ENCODE data around the gene LMTK3.
"Not testable (repeated sequence)": the region's sequence is repeated elsewhere in the genome, so short reads cannot be mapped to it uniquely, and the experiment has no call there.

The LMTK3 gene

GRCh38 chr19:48538057-48538456 lies 26.4 kb upstream of the LMTK3 start:
- not testable (repeated sequence) for DNase-seq (ENCODE audit: low read depth in 2 of 2)

GRCh38 chr19:48537541-48537940 lies 25.9 kb upstream of the LMTK3 start:
- DNase-seq (ENCODE audit: low read depth in 2 of 2), result no peak

GRCh38 chr19:48533770-48534169 lies 22.1 kb upstream of the LMTK3 start:
- DNase-seq (ENCODE audit: low read depth in 2 of 2), result no peak

- DNase-seq (ENCODE audit: low read depth in 2 of 2), result no peak
Measured at GRCh38 chr19:48530770-48531169, 19.1 kb upstream of the LMTK3 start.

GRCh38 chr19:48530066-48530720 lies 18.6 kb upstream of the LMTK3 start:
- DNase-seq (ENCODE audit: low read depth in 2 of 2), result no peak

GRCh38 chr19:48529156-48529555 lies 17.5 kb upstream of the LMTK3 start:
- DNase-seq (ENCODE audit: low read depth in 2 of 2), result no peak

- no peak for DNase-seq (ENCODE audit: low read depth in 2 of 2)
Measured at GRCh38 chr19:48524732-48525131, 13.1 kb upstream of the LMTK3 start.

GRCh38 chr19:48524221-48524620 lies 12.6 kb upstream of the LMTK3 start:
- DNase-seq (ENCODE audit: low read depth in 2 of 2), result no peak

GRCh38 chr19:48520134-48520533 lies 8.5 kb upstream of the LMTK3 start:
- no peak for DNase-seq (ENCODE audit: low read depth in 2 of 2)

GRCh38 chr19:48519426-48519825 lies 7.8 kb upstream of the LMTK3 start:
- DNase-seq (ENCODE audit: low read depth in 2 of 2), result not testable (repeated sequence)

GRCh38 chr19:48518207-48518606 lies 6.6 kb upstream of the LMTK3 start:
- no peak for DNase-seq (ENCODE audit: low read depth in 2 of 2)

- DNase-seq (ENCODE audit: low read depth in 2 of 2), result no peak
Measured at GRCh38 chr19:48516536-48516935, 4.9 kb upstream of the LMTK3 start.

GRCh38 chr19:48514123-48514458 lies 2.5 kb upstream of the LMTK3 start:
- DNase-seq (ENCODE audit: low read depth in 2 of 2), result no peak

- peak in 1 of 2 donors; percentile 57 for DNase-seq (ENCODE audit: low read depth in 2 of 2)
Measured at GRCh38 chr19:48513289-48514122, 1.9 kb upstream of the LMTK3 start.

GRCh38 chr19:48512504-48513288 lies 1.1 kb upstream of the LMTK3 start:
- no peak for DNase-seq (ENCODE audit: low read depth in 2 of 2)

- no peak for DNase-seq (ENCODE audit: low read depth in 2 of 2)
Measured at GRCh38 chr19:48511321-48511731, 309 bp downstream of the LMTK3 start.

- DNase-seq (ENCODE audit: low read depth in 2 of 2), result peak in 1 of 2 donors; percentile 63
Measured at GRCh38 chr19:48510421-48511268, 990 bp downstream of the LMTK3 start.

- DNase-seq (ENCODE audit: low read depth in 2 of 2), result no peak
Measured at GRCh38 chr19:48509467-48510194, 2.0 kb downstream of the LMTK3 start.

- DNase-seq (ENCODE audit: low read depth in 2 of 2), result no peak
Measured at GRCh38 chr19:48508729-48509411, 2.8 kb downstream of the LMTK3 start.

- no peak for DNase-seq (ENCODE audit: low read depth in 2 of 2)
Measured at GRCh38 chr19:48507911-48508439, 3.7 kb downstream of the LMTK3 start.

Data from activated CD8-positive, alpha-beta memory T cell treated with anti-CD3 and anti-CD28 coated beads for 4 hours (primary cell).